H1 (cell line): Measurements from ENCODE around the gene SSU72. TPM values are rescaled to one million over a fixed set of nuclear protein-coding genes. Genes with fewer than 3 reads are reported as not detected.

Source experiments
- CTCF ChIA-PET: fragments of 300-600 bp; sonication (Branson Sonifier 250); formaldehyde crosslinking; loops from one replicate; lab custom pipeline; 2021; ENCODE audit not compliant: partially characterized antibody; lab: Charles Lee
- POLR2A ChIA-PET: fragments of 300-600 bp; sonication (Branson Sonifier 250); formaldehyde crosslinking; loops from one replicate; lab custom pipeline; 2021; ENCODE audit warnings: inconsistent platforms; ENCODE audit not compliant: partially characterized antibody; lab: Charles Lee
- DNase-seq, 2 experiments: peaks; one replicate each; pipeline versions ENCODE4 v3.0.0 to v3.0.0-alpha.2; 2010 to 2022; ENCODE audit warnings: low spot score in 2 of 2, low read depth in 1 of 2, mixed read lengths in 1 of 2
- FAIRE-seq: peaks from 2 replicates; lab custom pipeline; 2011; peaks lifted over from hg19 to GRCh38; lab: Jason Lieb, UNC
- H2AFZ ChIP-seq: 2 replicates; pipeline ENCODE4 v1.8.1; 2012; ENCODE audit warnings: low read length, inconsistent platforms
- H2AK5ac ChIP-seq: 2 replicates; pipeline ENCODE4 v1.6.1; 2013; ENCODE audit warnings: low read depth, low read length
- H2BK120ac ChIP-seq: replicated peaks from 2 replicates; pipeline ENCODE3; 2013; ENCODE audit warnings: low read depth, low read length, inconsistent platforms
- H2BK12ac ChIP-seq: 2 replicates; pipeline ENCODE4 v1.6.1; 2013; ENCODE audit warnings: low read depth, low read length
- H2BK15ac ChIP-seq: 2 replicates; pipeline ENCODE4 v1.6.1; 2013; ENCODE audit warnings: low read length
- H2BK20ac ChIP-seq: 2 replicates; pipeline ENCODE4 v1.6.1; 2013; ENCODE audit warnings: low read length
- H2BK5ac ChIP-seq: 2 replicates; pipeline ENCODE4 v1.6.1; 2013; ENCODE audit warnings: low read depth, low read length
- H3K14ac ChIP-seq: 2 replicates; pipeline ENCODE4 v1.6.1; 2013; ENCODE audit warnings: inconsistent platforms; ENCODE audit not compliant: insufficient read length
- H3K18ac ChIP-seq: 2 replicates; pipeline ENCODE4 v1.6.1; 2013; ENCODE audit warnings: low read length; ENCODE audit errors: extremely low read depth
- H3K23ac ChIP-seq: 2 replicates; pipeline ENCODE4 v1.6.1; 2013; ENCODE audit warnings: inconsistent platforms; ENCODE audit not compliant: insufficient read length
- H3K23me2 ChIP-seq: 2 replicates; pipeline ENCODE4 v1.6.1; 2013; ENCODE audit warnings: low read depth, low read length
- H3K27ac ChIP-seq: 2 replicates; pipeline ENCODE4 v1.6.1; 2011; ENCODE audit warnings: low read depth, low read length, inconsistent platforms
- H3K27me3 ChIP-seq, 4 experiments: replicated peaks in 1 of 4; 1 replicate in 1 of 4; 2 replicates in 3 of 4; pipeline versions ENCODE4 v1.6.1 to v1.8.1; 2011 to 2013; ENCODE audit warnings: low read length in 3 of 4, mild to moderate bottlenecking in 3 of 4, inconsistent platforms in 2 of 4, mixed read lengths in 2 of 4, moderate library complexity in 1 of 4; ENCODE audit not compliant: control insufficient read depth in 3 of 4, insufficient read depth in 3 of 4; ENCODE audit errors: extremely low read depth in 1 of 4
- H3K36me3 ChIP-seq, 4 experiments: 2 replicates each; pipeline versions ENCODE4 v1.6.1 to v1.8.1; 2011 to 2013; ENCODE audit warnings: mild to moderate bottlenecking in 4 of 4, low read length in 3 of 4, moderate library complexity in 2 of 4, control low read depth in 1 of 4, inconsistent platforms in 1 of 4; ENCODE audit not compliant: insufficient read depth in 4 of 4, control insufficient read depth in 2 of 4
- H3K4ac ChIP-seq: replicated peaks from 2 replicates; pipeline ENCODE3; 2013; ENCODE audit warnings: low read length, low read depth, mixed read lengths, inconsistent platforms; ENCODE audit not compliant: insufficient read length
- H3K4me1 ChIP-seq, 4 experiments: replicated peaks in 1 of 4; 1 replicate in 1 of 4; 2 replicates in 3 of 4; pipeline versions ENCODE4 v1.6.1 to v1.8.1; 2011 to 2013; ENCODE audit warnings: low read length in 3 of 4, inconsistent platforms in 2 of 4, mixed read lengths in 1 of 4; ENCODE audit not compliant: insufficient read depth in 4 of 4, control insufficient read depth in 3 of 4
- H3K4me2 ChIP-seq, 2 experiments: 2 replicates each; pipeline versions ENCODE4 v1.6.1 to v1.8.1; 2011 to 2013; ENCODE audit warnings: low read depth in 2 of 2, low read length in 2 of 2, control low read depth in 1 of 2, inconsistent platforms in 1 of 2, mild to moderate bottlenecking in 1 of 2; ENCODE audit not compliant: insufficient read depth in 1 of 2
- H3K4me3 ChIP-seq, 4 experiments: fragments of 200-600, 300-600 bp in 1 of 4; sonication (generic), shearing (Covaris generic), sonication (Bioruptor Twin) in 1 of 4; 2 replicates each; pipeline versions ENCODE4 v1.5.1 to v1.8.1; 2011 to 2016; ENCODE audit warnings: low read length in 4 of 4, low read depth in 3 of 4, control low read depth in 2 of 4, inconsistent platforms in 2 of 4, mild to moderate bottlenecking in 2 of 4, mixed read lengths in 1 of 4, moderate library complexity in 1 of 4; ENCODE audit not compliant: insufficient read depth in 2 of 4; ENCODE audit errors: extremely low read depth in 1 of 4
- H3K56ac ChIP-seq: replicated peaks from 2 replicates; pipeline ENCODE3; 2013; ENCODE audit warnings: low read depth, mild to moderate bottlenecking, mixed read lengths, low read length, inconsistent platforms; ENCODE audit not compliant: insufficient read length
- H3K79me1 ChIP-seq: 2 replicates; pipeline ENCODE4 v1.6.1; 2013; ENCODE audit warnings: low read depth, low read length, control low read depth
- H3K79me2 ChIP-seq, 2 experiments: 2 replicates each; pipeline versions ENCODE4 v1.6.1 to v1.8.1; 2012 to 2013; ENCODE audit warnings: low read length in 2 of 2, mild to moderate bottlenecking in 2 of 2, inconsistent platforms in 1 of 2; ENCODE audit not compliant: insufficient read depth in 2 of 2, control insufficient read depth in 1 of 2
- H3K9ac ChIP-seq, 4 experiments: replicated peaks in 1 of 4; 1 replicate in 1 of 4; 2 replicates in 3 of 4; pipeline versions ENCODE4 v1.6.1 to v1.8.1; 2011 to 2013; ENCODE audit warnings: low read depth in 3 of 4, low read length in 3 of 4, control low read depth in 2 of 4, mild to moderate bottlenecking in 2 of 4, moderate library complexity in 2 of 4, inconsistent platforms in 1 of 4; ENCODE audit errors: extremely low read depth in 1 of 4
- H3K9me3 ChIP-seq, 2 experiments: 2 replicates each; pipeline versions ENCODE4 v1.6.1 to v1.8.1; 2012 to 2013; ENCODE audit warnings: mild to moderate bottlenecking in 2 of 2, moderate library complexity in 2 of 2, control low read depth in 1 of 2, inconsistent platforms in 1 of 2, low read depth in 1 of 2, low read length in 1 of 2, mixed read lengths in 1 of 2; ENCODE audit not compliant: insufficient read depth in 2 of 2
- H4K20me1 ChIP-seq, 2 experiments: replicated peaks in 1 of 2; 2 replicates each; pipeline versions ENCODE3 to v1.8.1; 2011 to 2013; ENCODE audit warnings: inconsistent platforms in 2 of 2, low read length in 2 of 2, mild to moderate bottlenecking in 1 of 2; ENCODE audit not compliant: insufficient read depth in 2 of 2, control insufficient read depth in 1 of 2
- H4K5ac ChIP-seq: 2 replicates; pipeline ENCODE4 v1.6.1; 2013; ENCODE audit warnings: low read length, low read depth, mixed read lengths, inconsistent platforms; ENCODE audit not compliant: insufficient read length
- H4K8ac ChIP-seq: 2 replicates; pipeline ENCODE4 v1.8.0; 2013; ENCODE audit warnings: mild to moderate bottlenecking, moderate library complexity, low read length, inconsistent platforms; ENCODE audit not compliant: insufficient read depth; ENCODE audit errors: extremely low read depth
- H4K91ac ChIP-seq: replicated peaks from 2 replicates; pipeline ENCODE3; 2013; ENCODE audit warnings: low read length, mixed read lengths, inconsistent platforms; ENCODE audit not compliant: insufficient read length
- ASH2L ChIP-seq: fragments of 200-600, 300-600 bp; sonication (generic); IDR thresholded peaks from one replicate; pipeline ENCODE4 v1.7.1; 2017; ENCODE audit warnings: low read length
- ATF3 ChIP-seq: IDR thresholded peaks from 2 replicates; pipeline ENCODE4 v1.6.1; 2011; ENCODE audit warnings: low read depth, mild to moderate bottlenecking, low read length; ENCODE audit not compliant: insufficient read depth
- BRCA1 ChIP-seq: IDR thresholded peaks from 2 replicates; pipeline ENCODE4 v1.6.1; 2012; ENCODE audit warnings: low read depth, low read length, improper control_type of control experiment
- CBX5 ChIP-seq: fragments of 300-800, 300-1000 bp; sonication (generic); IDR thresholded peaks from 2 replicates; pipeline ENCODE4 v1.7.1; 2016; ENCODE audit warnings: antibody characterized with exemption, low read length, low read depth
- EZH2 ChIP-seq: fragments of 200-600 bp; sonication (generic); IDR thresholded peaks from 2 replicates; pipeline ENCODE4 v1.7.1; 2012; ENCODE audit warnings: low read depth, mild to moderate bottlenecking, moderate library complexity, low read length, inconsistent platforms; ENCODE audit not compliant: severe bottlenecking
- HDAC6 ChIP-seq: IDR thresholded peaks from one replicate; pipeline ENCODE4 v1.7.1; 2012; ENCODE audit warnings: low read depth, mild to moderate bottlenecking, inconsistent platforms, low read length, moderate library complexity
- JUND ChIP-seq: IDR thresholded peaks from 2 replicates; pipeline ENCODE4 v1.6.1; 2011; ENCODE audit warnings: mild to moderate bottlenecking, improper control_type of control experiment, low read length
- MAX ChIP-seq: IDR thresholded peaks from 2 replicates; pipeline ENCODE4 v1.6.1; 2012; ENCODE audit warnings: inconsistent platforms
- RNF2 ChIP-seq: fragments of 200-900, 300-1000 bp; sonication (generic); IDR thresholded peaks from 2 replicates; pipeline ENCODE4 v1.7.1; 2016; ENCODE audit warnings: borderline replicate concordance, low read depth, mild to moderate bottlenecking, antibody characterized with exemption, low read length; ENCODE audit not compliant: poor library complexity, severe bottlenecking; ENCODE audit errors: missing control alignments
- SP1 ChIP-seq: IDR thresholded peaks from 2 replicates; pipeline ENCODE4 v1.6.1; 2011; ENCODE audit warnings: low read depth, low read length
- WGBS, 2 experiments: shearing (Covaris generic) in 1 of 2; methylation state at CpG; one replicate each; pipeline versions ENCODE4 v1.1.6 to v1.1.7; 2013 to 2015; ENCODE audit warnings: low lambda C conversion rate in 2 of 2, mixed read lengths in 2 of 2, inconsistent platforms in 1 of 2, low coverage in 1 of 2, missing lambda C conversion rate in 1 of 2; ENCODE audit not compliant: insufficient replicate concordance in 2 of 2, insufficient coverage in 1 of 2, insufficient read length in 1 of 2; ENCODE audit errors: extremely low coverage in 1 of 2, missing lambda C conversion rate in 1 of 2; 5-methylcytosine and 5-hydroxymethylcytosine counted together
- polyA plus RNA-seq, 7 experiments: library from polyadenylated mRNA; depleted of rRNA in 3 of 7; stranded (reverse) in 5 of 7; unstranded in 2 of 7; fragments of >200 nt in 5 of 7; fragments of 200-250 nt in 2 of 7; gene quantifications; 1 replicate in 5 of 7; 2 replicates in 1 of 7; 4 replicates in 1 of 7; pipeline versions ENCODE4 v1.2.1 to v1.2.3, GENCODE V29; 2011 to 2013; ENCODE audit warnings: missing spikeins in 2 of 7, mixed read lengths in 2 of 7
- total RNA-seq: library from RNA; stranded (reverse); fragmentation: NEBNext Ultra II Directional; extraction: Animal tissue kit (Norgen Biotek cat#: 25700); gene quantifications from 2 replicates; pipeline ENCODE4 v1.2.1, GENCODE V29; 2021
- TF ChIP-seq, protein P1 (sequence below): IDR thresholded peaks from 2 replicates; pipeline ENCODE4 v1.6.1; 2012; ENCODE audit warnings: inconsistent platforms

The SSU72 gene
- total and polyA plus RNA-seq, 2 of the 8 experiments (the other 6 are each of a cell fraction or from before 2014, with no cell fraction given): 110 to 165 TPM

- Histone ChIP-seq H2BK12ac (no peak overlapping the region), H3K14ac (no peak overlapping the region), H3K23me2 (no peaks in the 10 kb centered on the region), H3K4me2 (no peak overlapping the region), H3K9me3 (no peaks in the 10 kb centered on the region), H3K9ac (no peak overlapping the region), H2BK120ac (no peak overlapping the region), H4K91ac (no peak overlapping the region), H3K4ac (no peak overlapping the region), H3K23ac (no peak overlapping the region), H2BK5ac (no peak overlapping the region), H2AFZ (no peak overlapping the region), H3K56ac (no peak overlapping the region), H2BK15ac (no peak overlapping the region), H3K79me2 (no peaks in the 10 kb centered on the region), H2AK5ac (no peak overlapping the region), H3K4me1 (no peaks in the 10 kb centered on the region), H3K36me3 (no peaks in the 10 kb centered on the region), H3K79me1 (no peaks in the 10 kb centered on the region), H3K4me3 (no peak overlapping the region), H4K20me1 (peaks cover 0 to 2% of the 10 kb centered on the region in 2 experiments), H4K5ac (no peak overlapping the region), H4K8ac (no peak overlapping the region), H2BK20ac (no peak overlapping the region), H3K18ac (no peak overlapping the region), H3K27me3 (peaks cover 1 to 9% (median 5%) of the 10 kb centered on the region in 4 experiments; a peak in 6 of 7 replicates), H3K27ac (no peak overlapping the region)
- ChIA-PET CTCF (interaction anchor here (0.6 kb wide), 1 partner anchor 24 kb away, joined by 5 read pairs; no protein-coding TSS in a partner anchor), POLR2A (no interaction called here)
- no peak for FAIRE-seq
- WGBS, 2 experiments: 60% methylated on average over 1 of the region's 13 CpGs; no CpG with 5 or more reads in 1 of the 2 experiments
- DNase-seq: no peak
- TF ChIP-seq EZH2: no peak
- TF ChIP-seq JUND: no peak
- TF ChIP-seq SP1: no peak
- no peak for TF ChIP-seq ATF3
- no peak for TF ChIP-seq CBX5
- no peak for TF ChIP-seq BRCA1
- TF ChIP-seq ASH2L: no peak
- TF ChIP-seq MAX: no peak
- no peak for TF ChIP-seq RNF2
- TF ChIP-seq, protein P1, sequence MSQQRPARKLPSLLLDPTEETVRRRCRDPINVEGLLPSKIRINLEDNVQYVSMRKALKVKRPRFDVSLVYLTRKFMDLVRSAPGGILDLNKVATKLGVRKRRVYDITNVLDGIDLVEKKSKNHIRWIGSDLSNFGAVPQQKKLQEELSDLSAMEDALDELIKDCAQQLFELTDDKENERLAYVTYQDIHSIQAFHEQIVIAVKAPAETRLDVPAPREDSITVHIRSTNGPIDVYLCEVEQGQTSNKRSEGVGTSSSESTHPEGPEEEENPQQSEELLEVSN: no peak
- no peak for TF ChIP-seq HDAC6
Measured at GRCh38 chr1:1606232-1606631, 31.6 kb upstream of the SSU72 start.
